GM23338 (cell line): ENCODE measurements around the gene LTA4H. TPM values are rescaled to one million over a fixed set of nuclear protein-coding genes. Genes with fewer than 3 reads are reported as not detected.

ENCODE experiments used
- ATAC-seq: fragments of 200-7000 bp; cut with Tn5 transposase; 3 replicates; pipeline ENCODE4 v1.9.1; 2020
- DNase-seq: peaks from one replicate; pipeline ENCODE4 v3.0.0-alpha.2; 2015; ENCODE audit warnings: low spot score
- H2AFZ ChIP-seq: fragments of 200-600 bp; sonication (generic); 2 replicates; pipeline ENCODE4 v1.8.0; 2016; ENCODE audit warnings: antibody characterized with exemption, mild to moderate bottlenecking, moderate library complexity
- H3F3A ChIP-seq: fragments of 200-600 bp; sonication (generic); replicated peaks from 2 replicates; pipeline ENCODE4 v1.8.0; 2017; ENCODE audit warnings: antibody characterized with exemption, mixed run types, low read depth
- H3K27ac ChIP-seq: fragments of 200-600 bp; sonication (generic); 2 replicates; pipeline ENCODE4 v1.6.1; 2016; ENCODE audit warnings: low read depth
- H3K27me3 ChIP-seq: fragments of 200-600 bp; sonication (generic); 2 replicates; pipeline ENCODE4 v1.8.0; 2016; ENCODE audit warnings: mild to moderate bottlenecking, mixed run types, moderate library complexity; ENCODE audit not compliant: insufficient read depth
- H3K36me3 ChIP-seq: fragments of 200-600 bp; sonication (generic); 2 replicates; pipeline ENCODE4 v1.8.0; 2016; ENCODE audit warnings: mild to moderate bottlenecking; ENCODE audit not compliant: insufficient read depth
- H3K4me1 ChIP-seq: fragments of 200-600 bp; sonication (generic); 2 replicates; pipeline ENCODE4 v1.8.0; 2016; ENCODE audit warnings: mild to moderate bottlenecking, moderate library complexity; ENCODE audit not compliant: insufficient read depth
- H3K4me2 ChIP-seq: fragments of 200-600 bp; sonication (generic); 2 replicates; pipeline ENCODE4 v1.7.1; 2017; ENCODE audit warnings: mixed run types
- H3K4me3 ChIP-seq: fragments of 200-600 bp; sonication (generic); 2 replicates; pipeline ENCODE4 v1.6.1; 2016; ENCODE audit warnings: mixed run types
- H3K79me2 ChIP-seq: fragments of 200-600 bp; sonication (generic); replicated peaks from 2 replicates; pipeline ENCODE4 v1.8.0; 2017; ENCODE audit warnings: mild to moderate bottlenecking; ENCODE audit not compliant: insufficient read depth
- H3K9me2 ChIP-seq: fragments of 200-600 bp; sonication (generic); 2 replicates; pipeline ENCODE4 v1.8.0; 2017; ENCODE audit not compliant: insufficient read depth
- H4K20me1 ChIP-seq: fragments of 200-600 bp; sonication (generic); replicated peaks from 2 replicates; pipeline ENCODE4 v1.8.0; 2017; ENCODE audit warnings: mild to moderate bottlenecking; ENCODE audit not compliant: insufficient read depth
- H3K27ac Mint-ChIP-seq: 2 replicates; pipeline ENCODE4 v1.8.0; 2020; ENCODE audit warnings: inconsistent platforms, mild to moderate bottlenecking, moderate library complexity, mixed read lengths
- H3K27me3 Mint-ChIP-seq: 3 replicates; pipeline ENCODE4 v1.8.0; 2022; ENCODE audit warnings: low read depth, mild to moderate bottlenecking, moderate library complexity, mixed read lengths, inconsistent platforms; ENCODE audit not compliant: insufficient read depth, poor library complexity
- H3K36me3 Mint-ChIP-seq: 3 replicates; pipeline ENCODE4 v1.8.0; 2021; ENCODE audit warnings: low read depth, mild to moderate bottlenecking, inconsistent platforms, moderate library complexity, mixed read lengths
- H3K4me1 Mint-ChIP-seq: 3 replicates; pipeline ENCODE4 v1.8.0; 2020; ENCODE audit warnings: mild to moderate bottlenecking, inconsistent platforms, mixed read lengths
- H3K4me3 Mint-ChIP-seq: 3 replicates; pipeline ENCODE4 v1.8.0; 2021; ENCODE audit warnings: moderate library complexity, mild to moderate bottlenecking, inconsistent platforms, mixed read lengths
- H3K9me3 Mint-ChIP-seq: 3 replicates; pipeline ENCODE4 v1.8.0; 2020; ENCODE audit warnings: moderate library complexity, mild to moderate bottlenecking, inconsistent platforms, mixed read lengths
- CREB1 ChIP-seq: fragments of 250-450 bp; sonication (Bioruptor Pico); IDR thresholded peaks from 2 replicates; pipeline ENCODE4 v1.5.0; 2020; ENCODE audit warnings: low read depth, mild to moderate bottlenecking, moderate library complexity
- CTCF ChIP-seq, 2 experiments: fragments of 200-600 bp in 1 of 2; sonication (generic) in 1 of 2; conservative IDR thresholded peaks; 2 replicates each; pipeline versions ENCODE4 v1.5.1 to v1.6.1; 2016 to 2017; ENCODE audit warnings: antibody characterized with exemption in 2 of 2, low read depth in 2 of 2, mild to moderate bottlenecking in 2 of 2, moderate library complexity in 1 of 2
- POLR2AphosphoS5 ChIP-seq: IDR thresholded peaks from 2 replicates; pipeline ENCODE4 v1.6.1; 2016; ENCODE audit warnings: antibody characterized with exemption, low read depth
- ZNF462 ChIP-seq: fragments of 250-450 bp; sonication (Bioruptor Pico); IDR thresholded peaks from 2 replicates; pipeline ENCODE4 v1.5.0; 2020; ENCODE audit warnings: mild to moderate bottlenecking, moderate library complexity
- polyA plus RNA-seq: library from polyadenylated mRNA; unstranded; fragments of >200 nt; fragmentation: Nextera tagmentation; extraction: Ambion mirVana; gene quantifications from 2 replicates; pipeline ENCODE4 v1.2.1, GENCODE V29; 2016
- total RNA-seq: library from RNA; depleted of rRNA; stranded (reverse); fragments of >200 nt; shearing (Covaris generic); gene quantifications from 2 replicates; pipeline ENCODE4 v1.2.3, GENCODE V29; 2014

Gene LTA4H
- total and polyA plus RNA-seq, 2 experiments from 2014 or later: 84.4 to 189 TPM

DNA sequence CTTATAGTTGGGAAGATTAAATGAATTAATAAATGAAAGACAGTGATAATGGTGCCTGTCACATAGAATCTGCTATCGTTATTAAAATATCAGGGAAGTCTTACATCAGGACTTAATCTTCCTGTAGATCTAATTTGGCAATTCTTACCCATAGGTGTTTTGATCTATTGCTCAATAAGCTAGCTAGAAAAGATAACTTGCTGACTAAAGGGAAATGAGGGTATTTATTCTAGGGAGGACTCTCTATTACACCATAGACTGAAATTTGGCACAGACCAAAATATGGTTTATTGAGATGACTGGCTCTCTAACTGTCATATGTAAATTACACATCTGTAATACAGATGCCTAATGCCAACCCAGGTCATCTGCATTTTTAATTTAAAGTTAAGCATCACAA lies 50.7 kb downstream of the LTA4H start:
- H3K27ac ChIP-seq: no peak overlapping the region
- Mint-ChIP-seq H3K4me3 (no peak overlapping the region), H3K27ac (no peak overlapping the region), H3K36me3 (no peaks in the 10 kb centered on the region), H3K9me3 (no peaks in the 10 kb centered on the region), H3K27me3 (no peaks in the 10 kb centered on the region), H3K4me1 (peaks cover 30% of the 10 kb centered on the region)
- H3K36me3 ChIP-seq: no peaks in the 10 kb centered on the region
- peaks cover 17% of the 10 kb centered on the region for H3K4me1 ChIP-seq
- H3F3A ChIP-seq: no peaks in the 10 kb centered on the region
- TF ChIP-seq CREB1 (CRISPR knock-in tag): no peak
- TF ChIP-seq ZNF462: no peak
- TF ChIP-seq POLR2AphosphoS5: no peak
- H3K4me2 ChIP-seq: no peak overlapping the region
- no peaks in the 10 kb centered on the region for H3K9me2 ChIP-seq
- H3K79me2 ChIP-seq: no peaks in the 10 kb centered on the region
- H3K4me3 ChIP-seq: no peak overlapping the region
- DNase-seq (no peak), ATAC-seq (no peak)
- no peaks in the 10 kb centered on the region for H4K20me1 ChIP-seq
- H3K27me3 ChIP-seq: no peaks in the 10 kb centered on the region
- no peak overlapping the region for H2AFZ ChIP-seq

DNA sequence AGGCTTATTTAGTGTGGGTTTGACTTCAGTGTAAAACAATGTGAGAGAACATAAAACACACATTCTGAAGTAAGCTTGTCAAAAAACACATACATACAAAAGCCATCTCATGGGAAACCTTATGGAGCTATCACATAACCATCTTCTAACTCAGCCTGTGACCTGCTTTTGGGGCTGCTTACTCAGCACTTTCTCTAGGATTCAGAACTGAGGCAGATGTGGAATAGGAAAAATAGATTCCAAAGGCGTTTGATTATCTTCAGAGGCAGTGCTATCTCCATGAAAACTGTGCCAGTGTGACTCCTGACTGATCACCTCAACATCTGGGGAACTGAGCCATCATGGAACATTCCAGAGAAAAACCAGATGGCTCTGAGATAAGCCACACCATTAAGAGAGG lies 52.8 kb downstream of the LTA4H start:
- Histone ChIP-seq H3K79me2 (no peaks in the 10 kb centered on the region), H3K4me1 (peaks cover 17% of the 10 kb centered on the region), H3K36me3 (no peaks in the 10 kb centered on the region), H3K9me2 (no peaks in the 10 kb centered on the region), H3K4me3 (no peak overlapping the region), H4K20me1 (no peaks in the 10 kb centered on the region), H3F3A (no peaks in the 10 kb centered on the region), H3K4me2 (no peak overlapping the region), H3K27me3 (no peaks in the 10 kb centered on the region), H3K27ac (no peak overlapping the region), H2AFZ (no peak overlapping the region)
- TF ChIP-seq CREB1 (CRISPR knock-in tag) (no peak), CTCF (conservative IDR thresholded peaks at IDR 0.05; ENCODE audit: low read depth in 2 of 2) (no peak)
- H3K27me3 Mint-ChIP-seq: no peaks in the 10 kb centered on the region
- H3K4me3 Mint-ChIP-seq: no peak overlapping the region
- H3K4me1 Mint-ChIP-seq: peaks cover 25% of the 10 kb centered on the region
- H3K27ac Mint-ChIP-seq: no peak overlapping the region
- no peak for DNase-seq
- ATAC-seq: no peak
- H3K36me3 Mint-ChIP-seq: no peaks in the 10 kb centered on the region
- no peaks in the 10 kb centered on the region for H3K9me3 Mint-ChIP-seq
